Stimulated activated CD8-positive, alpha-beta memory T cell treated with anti-CD3 and anti-CD28 coated beads, Interleukin-7, amount 100 ng/mL, for 1 hour (primary cell): ENCODE results near the gene CRIP2.

ENCODE experiments used
- DNase-seq, 2 donors: peaks; one replicate each; pipeline ENCODE4 v3.0.0-alpha.2; 2020; ENCODE audit warnings: low read depth in 2 of 2

The CRIP2 gene

DNA sequence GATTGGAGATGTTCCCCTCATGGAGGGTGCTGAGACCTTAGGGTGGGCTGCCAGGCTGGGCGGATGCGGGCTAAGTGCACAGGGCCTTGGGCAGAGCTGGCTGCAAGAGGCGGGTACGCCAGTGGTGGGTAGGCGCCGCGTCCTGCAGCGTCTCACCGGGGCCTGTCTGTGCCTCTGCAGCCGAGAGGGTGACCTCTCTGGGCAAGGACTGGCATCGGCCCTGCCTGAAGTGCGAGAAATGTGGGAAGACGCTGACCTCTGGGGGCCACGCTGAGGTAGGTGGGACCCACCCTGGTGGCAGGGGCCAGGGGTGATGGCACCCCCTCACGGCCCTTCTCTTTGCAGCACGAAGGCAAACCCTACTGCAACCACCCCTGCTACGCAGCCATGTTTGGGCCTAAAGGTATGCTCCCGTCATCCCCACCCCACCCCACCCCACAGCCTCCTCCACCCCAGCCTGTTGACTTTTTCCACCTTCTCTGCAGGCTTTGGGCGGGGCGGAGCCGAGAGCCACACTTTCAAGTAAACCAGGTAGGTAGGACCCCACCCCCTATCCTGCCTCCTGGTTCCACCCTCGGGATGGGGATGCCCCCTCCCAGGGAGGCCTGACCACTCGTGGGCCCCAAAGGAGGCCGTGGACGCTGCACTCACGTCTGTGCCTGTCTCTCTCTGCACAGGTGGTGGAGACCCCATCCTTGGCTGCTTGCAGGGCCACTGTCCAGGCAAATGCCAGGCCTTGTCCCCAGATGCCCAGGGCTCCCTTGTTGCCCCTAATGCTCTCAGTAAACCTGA is 13.6 kb downstream of the CRIP2 start:
- no peak for DNase-seq

DNA sequence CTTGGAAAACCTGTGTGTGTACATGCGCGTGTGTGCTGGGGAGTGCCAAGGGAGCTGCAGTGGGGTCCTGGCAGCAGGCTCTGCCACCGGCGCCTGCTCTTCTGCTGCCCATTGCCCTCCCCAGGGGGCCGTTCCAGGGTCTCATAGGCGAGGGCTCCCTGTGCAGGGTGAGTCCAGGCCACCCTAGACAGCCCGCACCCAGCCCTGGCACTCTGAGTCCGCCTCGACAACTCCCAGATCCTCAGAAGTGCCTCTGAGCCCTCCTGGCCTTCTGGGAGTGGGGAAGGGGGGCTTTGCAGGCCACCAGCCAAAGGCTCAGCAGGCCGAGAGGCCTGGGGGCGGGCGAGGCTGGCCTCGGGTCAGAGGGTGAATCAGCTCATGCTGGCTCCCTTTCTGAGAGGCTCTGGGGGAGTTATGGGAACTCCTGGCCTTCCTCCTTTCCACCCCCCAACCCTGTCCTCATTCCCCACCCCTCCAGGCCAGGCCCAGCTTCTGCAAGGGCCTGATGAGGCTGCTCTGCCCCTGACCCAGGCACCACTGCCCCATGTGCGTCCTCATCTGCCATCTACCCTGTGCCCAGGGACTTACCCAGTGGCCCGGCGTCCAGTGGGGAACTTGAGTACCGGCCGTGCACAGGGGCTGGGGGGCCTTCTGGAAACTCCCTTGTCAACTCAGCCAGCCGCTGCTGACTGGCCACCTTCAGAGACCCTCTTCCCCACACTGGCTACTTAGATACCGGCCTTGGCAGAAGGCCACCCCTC is 14.3 kb downstream of the CRIP2 start:
- no peak for DNase-seq

DNA sequence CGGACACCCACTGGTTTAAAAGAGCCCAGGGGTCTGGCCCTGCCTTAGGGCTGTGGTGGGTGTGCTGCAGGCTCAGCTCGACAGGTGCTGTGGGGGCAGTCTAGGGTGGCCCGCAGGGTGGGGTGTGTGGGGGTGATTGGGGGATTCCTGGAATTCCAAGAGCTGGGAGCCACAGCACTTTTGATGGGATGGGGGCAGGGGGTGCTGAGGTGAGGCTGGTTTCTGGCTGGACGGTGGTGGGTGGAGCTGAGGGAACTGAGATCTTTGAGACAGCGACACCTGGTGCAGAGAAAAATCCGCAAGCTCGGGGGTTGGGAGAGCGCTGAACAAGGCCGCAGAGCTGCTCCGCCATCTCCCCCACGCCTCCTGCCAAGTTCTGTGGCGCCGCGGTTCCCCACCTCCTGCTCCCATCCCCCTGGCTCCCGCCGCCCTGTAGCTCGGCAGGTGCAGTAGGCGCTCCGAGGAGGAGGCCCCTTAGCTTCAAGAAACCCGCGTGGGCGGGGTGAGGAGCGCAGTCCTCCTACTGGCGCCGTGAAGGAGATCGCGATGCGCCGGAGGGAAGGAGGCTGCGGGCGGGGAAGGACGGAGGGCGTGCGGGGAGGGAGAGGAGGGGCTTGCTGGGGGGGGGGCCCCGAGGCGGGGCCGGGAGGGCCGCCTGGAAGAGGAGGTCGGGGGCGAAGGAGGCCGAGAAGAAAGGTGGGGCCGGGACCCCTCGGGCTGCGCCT is 15.1 kb downstream of the CRIP2 start:
- peak; percentile 63 to 69 for DNase-seq

DNA sequence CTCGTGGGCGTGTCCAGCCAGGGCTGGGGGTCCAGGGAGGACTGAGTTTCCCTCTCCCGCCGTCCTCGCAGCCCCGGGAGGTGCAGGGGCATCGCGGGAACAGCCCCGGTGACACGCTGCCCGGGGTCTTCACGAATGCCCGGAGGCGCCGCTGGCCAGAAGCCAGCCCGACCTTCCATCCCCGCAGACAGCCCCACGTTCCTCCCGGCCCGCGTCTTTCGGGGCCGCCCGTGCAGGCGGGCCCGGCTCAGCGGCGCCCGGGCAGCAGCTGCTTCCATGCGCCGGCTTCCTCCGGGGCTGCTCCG is 15.6 kb downstream of the CRIP2 start:
- DNase-seq, result no peak

DNA sequence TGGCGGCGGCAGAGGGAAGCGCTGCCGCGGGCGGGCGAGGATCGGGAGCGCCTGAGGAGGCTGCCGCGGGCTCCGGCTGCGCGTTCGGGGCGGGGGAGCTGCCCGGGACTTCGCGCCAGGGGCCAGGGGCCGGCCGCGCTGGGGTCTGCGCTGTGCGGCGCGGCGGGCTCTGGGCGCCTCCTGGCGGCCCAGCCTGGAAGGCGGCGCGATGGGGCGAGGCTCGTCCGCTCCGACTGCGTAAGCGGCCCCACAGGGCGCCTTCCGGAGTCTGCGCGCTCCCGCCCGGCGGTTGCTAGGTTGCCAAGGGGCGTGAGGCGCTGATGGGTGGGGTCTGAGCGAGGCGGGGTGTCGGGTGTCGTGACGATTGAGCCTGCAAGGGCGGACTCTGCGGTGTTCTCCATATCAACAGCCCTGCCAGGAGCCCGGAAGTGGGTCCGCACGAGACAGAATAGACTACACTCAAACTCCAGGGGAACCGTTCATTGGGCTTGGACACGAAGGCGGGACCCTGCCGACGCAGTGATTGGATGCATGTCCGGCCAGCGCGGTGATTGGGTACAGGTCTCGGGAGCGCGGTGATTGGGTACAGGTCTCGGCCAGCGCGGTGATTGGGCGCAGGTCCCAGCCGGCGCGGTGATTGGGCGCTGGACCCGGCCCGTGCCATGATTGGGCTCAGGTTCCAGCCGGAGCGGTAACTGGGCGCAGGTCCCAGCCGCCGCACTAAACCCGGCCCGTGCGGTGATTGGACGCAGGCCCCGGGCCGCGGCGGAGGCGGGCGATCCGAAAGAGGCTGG is 16.1 kb downstream of the CRIP2 start, which contains the start of gene TEDC1:
TSS of gene TEDC1 (plus strand) at position 675 of the 794 bp plus-strand sequence. CDS start 130 bp downstream, outside the sequence.
- DNase-seq, result peak; percentile 97

DNA sequence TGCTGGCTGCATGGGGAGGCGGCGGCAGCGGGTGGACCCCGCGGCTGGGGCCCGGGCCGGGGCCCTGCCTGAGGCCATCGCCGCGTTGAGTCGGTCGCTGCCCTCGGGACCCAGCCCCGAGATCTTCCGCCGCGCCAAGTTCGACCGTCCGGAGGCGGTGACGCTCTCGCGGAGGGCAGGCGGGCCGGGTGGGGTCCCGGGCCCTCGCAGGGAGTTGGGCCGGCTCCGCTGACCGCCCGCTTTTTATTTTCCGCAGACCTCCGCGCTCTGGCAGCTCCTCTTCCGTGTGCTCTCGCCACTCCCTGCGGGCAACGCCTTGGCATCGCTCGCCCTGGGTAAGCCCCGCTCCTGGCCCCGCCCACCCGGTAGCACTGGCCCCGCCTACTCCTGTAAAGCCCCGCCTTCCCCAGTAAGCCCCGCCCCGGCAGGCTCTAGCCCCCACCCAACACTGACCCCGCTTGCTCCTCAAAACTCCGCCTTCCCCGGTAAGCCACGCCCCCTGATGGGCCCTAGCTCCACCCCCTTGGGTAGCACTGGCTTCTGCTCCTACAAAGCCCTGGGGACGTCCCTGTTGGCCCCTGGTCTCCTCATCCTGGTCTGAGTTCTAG is 16.8 kb downstream of the CRIP2 start:
- DNase-seq, result peak; percentile 68 to 74

DNA sequence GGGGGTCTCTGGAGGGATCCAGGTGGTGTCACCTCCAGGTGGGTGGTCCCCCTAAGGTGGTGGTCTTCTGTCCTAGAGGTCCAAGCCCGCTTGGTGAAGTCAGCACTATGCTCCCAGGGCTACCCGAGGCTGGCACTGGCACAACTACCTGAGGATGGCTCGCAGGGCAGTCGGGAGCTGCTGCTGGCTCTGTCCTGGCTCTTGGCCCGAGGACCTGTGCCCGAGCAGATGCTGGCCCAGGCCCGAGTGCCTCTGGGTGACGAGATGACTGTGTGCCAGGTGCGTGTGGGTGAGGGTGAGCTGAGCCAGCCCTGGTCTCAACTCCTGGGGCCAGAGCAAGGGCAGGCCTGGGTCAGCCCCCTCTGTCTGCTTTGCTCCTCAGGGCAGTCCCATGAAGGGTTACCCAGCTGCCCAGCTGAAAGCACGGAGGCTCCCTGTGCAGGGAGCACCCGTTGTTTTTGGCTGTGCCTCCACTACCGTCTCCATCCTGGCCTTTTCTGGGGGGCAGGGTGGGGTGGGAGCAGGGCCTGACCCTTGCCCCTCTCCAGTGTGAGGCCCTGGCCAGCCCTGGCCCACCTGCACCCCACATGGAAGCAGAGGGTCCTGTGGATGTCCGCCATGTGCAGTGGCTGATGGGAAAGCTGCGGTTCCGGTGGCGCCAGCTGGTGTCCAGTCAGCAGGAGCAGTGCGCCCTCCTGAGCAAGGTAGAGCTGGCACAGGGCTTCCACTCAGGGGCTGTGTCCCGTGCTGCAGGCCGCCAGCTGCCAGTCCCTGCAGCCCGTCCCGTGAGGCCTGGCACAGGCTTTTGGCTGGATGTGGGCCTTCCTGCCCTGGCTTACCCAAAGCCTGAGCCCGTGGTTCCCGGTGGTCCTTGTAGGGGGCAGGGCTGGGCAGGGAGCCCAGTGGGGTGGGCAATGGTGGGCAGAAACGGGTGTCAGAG is 17.7 kb downstream of the CRIP2 start:
- no peak for DNase-seq

DNA sequence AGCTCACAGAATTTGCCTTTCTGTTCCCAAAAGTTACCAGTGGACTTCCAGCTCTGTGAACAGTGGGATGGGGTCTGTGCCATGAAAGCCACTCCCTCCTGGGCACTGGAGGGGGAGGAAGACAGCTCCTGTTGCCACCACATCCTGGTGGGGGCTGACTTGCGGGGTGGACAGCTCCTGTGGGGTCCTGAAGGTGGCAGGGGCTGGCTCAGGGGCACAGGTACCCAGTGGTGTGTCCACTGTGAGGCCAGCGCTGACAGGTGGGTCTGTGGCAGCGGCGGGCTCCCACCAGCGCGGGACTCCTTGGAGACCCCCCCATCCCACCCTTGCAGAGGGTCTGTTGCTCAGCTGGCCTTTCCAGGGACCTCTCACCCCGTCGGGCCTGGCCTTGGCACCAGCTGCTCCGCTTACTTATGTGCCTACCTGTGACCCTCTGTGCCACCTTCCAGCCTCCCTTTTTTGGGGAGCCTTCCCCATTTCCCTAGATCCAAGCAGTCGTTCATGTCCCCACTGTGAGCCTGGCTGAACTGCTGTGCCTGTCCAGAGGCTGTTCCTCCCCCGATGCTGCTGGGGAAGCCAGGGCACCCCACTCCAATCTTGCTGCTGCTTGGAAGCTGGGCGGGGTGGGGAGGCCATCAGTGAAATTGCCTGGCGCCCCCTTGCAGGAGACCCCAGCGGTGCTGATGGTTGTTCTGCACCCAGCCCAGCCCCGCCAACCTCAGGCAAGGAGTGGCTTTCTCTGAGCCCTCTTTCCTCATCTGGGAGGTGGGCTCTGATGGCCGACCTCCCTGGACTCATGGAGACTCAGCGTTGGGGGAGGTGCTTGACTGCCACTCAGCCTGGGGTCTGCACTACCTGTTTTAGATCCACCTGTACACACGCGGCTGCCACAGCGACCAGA is 18.6 kb downstream of the CRIP2 start:
- no peak for DNase-seq

DNA sequence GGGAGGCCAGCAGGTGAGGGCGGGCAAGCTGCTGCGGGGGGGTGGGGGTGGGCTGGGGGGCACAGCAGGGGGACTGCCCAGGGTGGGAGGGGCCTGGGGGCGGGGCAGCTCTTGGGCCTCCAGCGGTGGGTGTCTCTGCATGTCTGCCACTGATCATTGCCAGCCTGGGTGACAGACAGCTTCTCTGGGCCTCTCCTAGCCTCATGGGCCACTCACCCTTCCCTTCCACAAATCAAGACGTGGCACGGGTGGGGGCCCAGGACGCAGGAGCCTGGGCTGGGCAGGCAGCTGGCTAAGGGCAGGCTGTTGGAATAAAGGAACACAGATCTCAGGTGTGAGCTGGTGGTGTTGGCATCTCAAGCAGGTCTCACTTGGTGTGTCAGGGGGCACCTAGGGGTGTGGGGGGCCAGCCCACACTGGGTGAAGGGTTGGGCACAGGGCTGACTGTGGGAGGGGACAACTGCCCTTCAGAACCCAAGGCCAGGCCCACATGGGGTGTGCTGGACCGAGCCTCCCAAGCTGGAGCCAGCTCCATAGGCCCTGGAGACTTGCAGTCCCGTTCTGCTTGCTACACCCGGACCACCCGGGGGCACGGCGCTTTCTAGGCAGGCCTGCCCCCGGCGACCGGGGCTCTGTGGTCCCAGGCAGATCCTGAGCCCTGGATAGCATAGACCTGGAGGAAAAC is 19.4 kb downstream of the CRIP2 start:
- DNase-seq, result no peak

DNA sequence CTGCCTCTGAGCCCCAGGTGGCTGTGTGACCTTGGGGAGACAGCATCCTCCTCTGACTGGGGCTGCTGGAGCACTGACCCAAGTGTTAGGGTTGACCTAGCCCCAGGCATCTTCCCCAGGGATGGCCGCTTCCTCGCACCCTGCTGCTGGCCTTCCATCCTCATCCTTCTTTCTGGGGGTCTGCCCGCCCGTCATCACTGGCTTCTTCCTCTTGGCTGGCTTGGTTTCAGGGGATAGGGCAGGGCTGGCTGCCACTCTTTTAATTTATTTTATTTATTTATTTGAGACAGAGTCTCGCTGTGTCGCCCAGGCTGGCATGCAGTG is 19.9 kb downstream of the CRIP2 start:
- no peak for DNase-seq

DNA sequence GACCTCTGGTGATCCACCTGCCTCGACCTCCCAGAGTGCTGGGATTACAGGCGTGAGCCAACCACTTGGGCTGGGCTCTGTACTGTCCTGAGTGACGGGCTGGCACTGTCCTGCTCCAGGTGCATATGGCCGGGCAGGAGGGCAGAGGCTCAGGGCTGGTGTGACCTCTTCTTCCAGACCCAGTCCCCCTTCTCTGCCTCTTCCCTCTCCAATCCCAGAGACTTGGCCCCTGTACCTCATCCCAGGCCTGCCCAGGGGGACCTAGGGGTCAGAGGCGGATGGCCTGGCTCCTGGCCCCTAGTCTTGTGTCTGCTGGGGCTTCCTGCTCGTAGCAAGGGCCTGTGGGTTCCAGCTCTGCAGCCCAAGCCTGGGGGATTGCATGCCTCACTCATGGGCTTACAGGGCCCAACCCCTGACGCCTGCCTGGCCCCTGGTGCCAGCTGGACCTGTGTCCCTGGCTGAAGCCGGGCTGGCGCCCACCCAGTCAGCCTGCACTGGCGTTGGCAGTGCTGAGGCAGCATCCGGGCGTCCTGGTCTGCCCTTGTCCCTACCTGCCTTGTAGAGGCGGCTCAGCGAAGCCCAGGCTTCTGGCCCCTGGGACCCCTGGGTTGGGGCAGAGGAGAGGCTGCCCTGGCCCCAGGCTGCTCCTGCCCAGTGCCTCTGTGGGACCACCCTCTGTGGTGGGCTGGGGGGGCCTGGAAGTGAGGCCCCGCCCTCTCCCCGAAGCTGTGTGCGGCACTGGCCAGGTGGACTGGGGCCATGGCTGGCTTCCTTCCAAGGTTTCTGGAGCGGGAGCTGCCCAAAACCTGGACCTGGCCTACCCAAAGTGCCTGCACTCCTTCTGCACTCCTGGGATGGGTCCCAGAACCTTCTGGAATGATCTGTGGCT is 20.7 kb downstream of the CRIP2 start:
- DNase-seq, result no peak

DNA sequence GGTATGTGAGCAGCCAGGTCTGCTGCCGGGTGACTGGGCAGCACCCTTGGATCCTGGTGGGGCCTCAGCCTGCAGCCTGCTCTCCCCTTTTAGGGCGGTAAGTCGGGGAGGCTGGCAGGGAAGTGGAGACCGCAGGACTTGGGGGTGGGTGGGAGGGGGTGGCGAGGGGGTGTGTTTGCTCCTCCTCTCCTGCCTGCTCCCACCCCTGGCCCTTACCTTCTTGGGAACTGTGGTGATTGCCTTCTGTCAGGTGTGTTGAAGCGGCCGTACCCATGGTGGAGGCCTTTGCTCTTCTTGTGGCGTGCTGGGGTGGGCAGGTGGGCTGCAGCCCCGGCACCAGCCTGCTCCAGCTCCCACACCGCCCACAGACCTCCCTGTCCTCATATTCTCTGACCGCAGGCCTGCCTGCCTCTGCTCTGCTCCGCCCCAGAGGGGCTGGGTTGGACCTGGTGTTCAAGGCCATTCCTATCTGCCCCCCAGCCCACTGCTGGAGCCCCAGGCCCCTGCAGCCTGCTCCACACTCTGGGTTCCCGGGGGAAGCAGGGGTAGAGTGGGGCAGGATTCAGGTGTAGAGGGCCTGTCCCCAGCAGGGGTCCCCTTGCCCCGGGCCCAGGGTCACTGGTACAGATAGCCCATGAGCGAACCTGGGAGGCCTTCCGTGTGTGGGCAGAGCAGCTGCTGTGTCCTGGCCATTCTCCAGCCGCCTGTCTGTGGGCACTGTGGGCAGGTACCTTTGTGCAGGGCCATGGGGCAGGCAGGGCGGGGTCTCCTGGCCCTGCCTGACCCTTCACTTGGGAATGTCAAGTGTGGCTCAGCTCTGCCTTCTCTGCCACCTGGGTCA is 21.6 kb downstream of the CRIP2 start:
- no peak for DNase-seq

DNA sequence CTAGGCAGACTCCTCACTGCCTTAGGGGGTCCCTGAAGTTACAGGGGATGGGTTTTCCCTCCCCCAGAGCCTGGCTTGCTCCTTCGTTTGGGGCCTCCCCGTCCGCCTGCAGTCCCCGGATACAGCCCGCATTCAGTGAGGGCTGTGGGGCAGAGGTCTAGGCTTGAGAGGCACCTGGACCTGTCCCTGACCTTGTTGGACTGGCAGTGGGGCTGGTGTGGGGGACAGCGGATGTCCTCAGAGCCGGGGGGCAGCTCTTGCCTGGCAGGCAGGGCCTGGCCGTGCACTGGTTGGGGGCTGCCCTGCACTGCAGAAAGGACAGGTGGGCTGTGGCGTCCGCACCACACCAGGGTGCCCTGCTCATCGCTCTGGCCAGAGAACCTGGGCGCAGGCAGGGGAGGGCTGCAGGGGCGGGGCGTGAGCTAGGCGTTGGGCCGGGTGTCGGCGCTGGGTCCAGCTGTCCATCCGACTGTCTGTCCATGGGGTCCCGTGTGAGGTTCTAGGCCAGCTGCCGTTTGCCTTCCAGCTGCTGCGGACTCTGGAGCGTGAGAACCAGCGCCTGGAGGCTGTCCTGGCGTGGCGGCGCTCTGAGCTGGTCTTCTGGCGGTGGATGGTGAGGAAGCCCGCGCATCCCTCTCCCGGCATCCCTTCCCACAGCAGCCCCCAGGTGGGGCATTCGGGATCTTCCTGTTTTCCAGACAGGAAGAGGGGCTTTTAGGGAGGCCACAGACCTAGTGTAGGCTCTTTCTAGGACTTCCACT is 22.4 kb downstream of the CRIP2 start:
- DNase-seq, result no peak

DNA sequence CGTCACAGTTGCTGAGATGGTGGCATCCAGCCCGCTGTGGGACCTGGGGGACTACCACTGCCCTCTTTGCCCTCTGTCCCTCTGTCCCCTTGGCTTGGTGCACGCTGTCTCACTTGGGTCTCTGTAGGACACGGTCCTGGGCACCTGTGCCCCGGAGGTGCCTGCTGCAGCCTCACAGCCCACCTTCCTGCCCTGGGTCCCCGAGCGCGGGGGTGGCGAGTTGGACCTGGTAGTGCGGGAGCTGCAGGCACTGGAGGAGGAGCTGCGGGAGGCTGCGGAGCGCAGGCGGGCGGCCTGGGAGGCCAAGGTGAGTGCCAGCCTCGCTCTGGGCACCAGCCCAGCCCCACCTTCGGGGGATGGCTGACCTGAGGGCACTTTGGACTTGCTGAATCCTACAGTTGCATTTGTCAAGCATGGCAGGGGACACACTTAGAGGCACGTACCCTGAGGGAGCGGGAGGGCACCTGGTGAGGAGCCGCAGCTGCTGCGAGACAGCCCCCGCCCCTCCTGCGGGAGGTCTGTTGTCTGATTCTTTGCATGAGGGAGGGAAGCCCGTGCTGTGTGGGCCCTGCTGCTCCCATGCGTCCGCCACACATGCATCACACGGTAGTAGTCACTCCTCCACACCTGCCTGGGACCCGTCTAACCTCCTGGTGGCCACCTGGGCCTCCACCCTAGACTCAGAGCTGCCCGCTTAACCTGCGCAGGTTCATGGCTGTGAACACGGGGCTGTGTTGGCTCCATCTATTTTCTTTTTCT is 23.2 kb downstream of the CRIP2 start:
- no peak for DNase-seq
